SH-SY5Y (cell line): ENCODE measurements around the gene NOP58.

Source experiments
- GATA2 ChIP-seq: IDR thresholded peaks from 2 replicates; pipeline ENCODE4 v1.6.1; 2011; ENCODE audit warnings: mild to moderate bottlenecking, low read depth, low read length
- GATA3 ChIP-seq: IDR thresholded peaks from 2 replicates; pipeline ENCODE4 v1.6.1; 2011; ENCODE audit warnings: low read depth, mild to moderate bottlenecking, low read length, moderate library complexity

DNA sequence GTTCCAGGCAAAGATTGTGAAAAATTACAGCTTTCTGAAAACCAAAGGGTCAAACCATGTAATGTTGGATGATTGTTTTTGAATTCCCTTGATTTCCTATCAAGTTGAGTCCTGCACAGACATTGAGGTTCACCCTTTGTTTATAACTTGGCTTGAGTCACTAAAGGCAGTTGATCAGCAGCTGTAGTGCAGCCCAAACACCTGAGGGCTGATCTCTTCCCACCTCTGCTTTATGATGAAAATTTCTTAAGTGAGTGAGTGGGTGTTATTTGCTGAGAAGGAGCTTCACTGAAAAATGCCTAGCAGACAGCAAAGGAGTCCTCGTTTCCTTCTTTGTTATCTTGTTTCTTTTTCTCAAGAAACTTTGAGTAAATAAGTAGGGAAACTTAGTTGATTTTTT is 78.6 kb downstream of the NOP58 start:
- TF ChIP-seq GATA2 = no peak
- no peak for TF ChIP-seq GATA3
